HL-60/S4 treated with retinoic acid at 250 ng/mL for 4 days and 3 days (cell line): ENCODE data around the gene TIMELESS.
"Not testable (repeated sequence)": the region's sequence is repeated elsewhere in the genome, so short reads cannot be mapped to it uniquely, and the experiment has no call there.

Experiments used
- in situ Hi-C: fragments of 300-500 bp; cut with MboI; formaldehyde crosslinking; loops from 2 replicates; pipeline ENCODE4 v1.7.0; 2022; ENCODE audit warnings: low sequenced_read_pairs

The TIMELESS gene

DNA sequence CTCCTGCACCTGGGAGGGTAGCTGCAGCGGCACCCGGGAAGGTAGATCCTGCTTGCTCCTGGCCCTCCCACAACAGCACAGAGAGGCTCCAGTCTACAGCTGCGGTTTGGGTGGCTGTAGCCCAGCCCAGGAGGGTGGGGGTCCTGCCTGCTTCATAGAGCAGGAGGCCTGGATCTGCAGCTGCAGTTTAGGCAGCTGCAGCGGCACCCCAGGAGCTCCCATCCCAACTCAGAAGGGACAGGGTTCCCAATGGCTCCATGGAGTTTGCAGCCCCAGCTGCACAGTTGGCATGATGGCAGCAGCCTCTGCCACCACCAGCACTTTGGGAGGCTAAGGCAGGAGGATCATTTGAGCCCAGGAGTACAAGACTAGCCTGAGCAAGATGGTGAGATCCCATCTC, 38.5 kb downstream of the TIMELESS start:
- in situ Hi-C loops: no loop called here

GRCh38 chr12:56408799-56409417, 40.3 kb downstream of the TIMELESS start:
- in situ Hi-C loops: no loop called here

DNA sequence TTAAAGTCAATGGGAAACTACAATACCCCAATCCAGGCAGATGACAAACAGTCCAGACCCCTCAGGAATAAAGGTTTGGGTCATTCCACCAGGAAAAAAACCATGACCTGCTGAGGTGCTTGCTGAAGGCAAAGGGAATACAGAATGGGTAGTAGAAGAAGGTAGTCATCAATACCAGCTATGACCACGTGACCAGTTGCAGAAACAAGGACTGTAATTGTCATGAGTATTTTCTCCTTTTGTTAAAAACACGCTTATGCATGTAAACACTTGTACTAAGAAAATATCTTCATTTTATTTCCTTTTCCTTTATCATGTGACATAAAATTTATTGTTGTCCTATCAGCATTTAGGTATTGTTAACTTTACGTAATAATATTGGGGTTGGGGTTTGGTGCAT, 45.0 kb downstream of the TIMELESS start:
- in situ Hi-C loops: not testable (repeated sequence)

DNA sequence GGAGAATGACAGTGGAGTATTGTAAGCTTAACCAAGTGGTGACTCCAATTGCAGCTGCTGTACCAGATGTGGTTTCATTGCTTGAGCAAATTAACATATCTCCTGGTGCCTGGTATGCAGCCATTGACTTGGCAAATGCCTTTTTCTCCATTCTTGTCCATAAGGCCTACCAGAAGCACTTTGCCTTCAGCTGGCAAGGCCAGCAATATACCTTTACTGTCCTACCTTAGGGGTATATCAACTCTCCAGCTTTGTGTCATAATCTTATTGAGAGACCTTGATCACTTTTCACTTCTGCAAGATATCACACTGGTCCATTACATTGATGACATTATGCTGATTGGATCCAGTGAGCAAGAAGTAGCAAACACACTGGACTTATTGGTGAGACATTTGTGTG, 47.6 kb downstream of the TIMELESS start:
- in situ Hi-C loops: not testable (repeated sequence)

DNA sequence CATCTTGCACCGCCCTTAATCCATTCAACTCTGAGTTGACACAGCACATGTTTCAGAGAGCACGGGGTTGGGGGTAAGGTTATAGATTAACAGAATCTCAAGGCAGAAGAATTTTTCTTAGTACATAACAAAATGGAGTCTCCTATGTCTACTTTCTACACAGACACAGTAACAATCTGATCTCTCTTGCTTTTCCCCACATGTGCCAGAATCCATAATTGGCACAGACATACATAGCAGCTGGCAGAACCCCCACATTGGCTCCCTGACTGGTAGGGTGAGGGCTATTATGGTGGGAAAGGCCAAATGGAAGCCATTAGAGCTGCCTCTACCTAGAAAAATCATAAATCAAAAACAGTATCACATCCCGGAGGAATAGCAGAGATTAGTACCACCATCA, 48.1 kb downstream of the TIMELESS start:
- in situ Hi-C loops: not testable (repeated sequence)

DNA sequence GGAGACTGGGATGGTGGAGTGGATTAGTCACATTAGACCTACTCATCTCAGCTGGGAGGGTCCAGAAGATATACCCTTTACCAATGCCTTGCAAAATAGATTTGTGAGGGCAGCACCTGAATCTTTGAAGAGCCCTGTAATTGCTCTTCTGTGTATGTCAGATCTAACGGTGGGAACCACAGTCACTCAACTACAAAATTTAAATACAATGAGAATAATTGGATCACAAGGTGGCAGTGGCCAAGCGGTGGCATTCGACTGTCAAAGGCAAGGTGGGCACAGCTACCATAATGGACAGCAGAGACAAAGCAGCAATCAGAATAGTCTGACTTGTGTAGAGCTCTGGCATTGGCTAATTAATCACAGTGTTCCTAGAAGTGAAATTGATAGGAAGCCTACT, 49.8 kb downstream of the TIMELESS start:
- in situ Hi-C loops: not testable (repeated sequence)

- in situ Hi-C loops: no loop called here
These were observed 50.9 kb downstream of the TIMELESS start for GRCh38 chr12:56398324-56398723.

DNA sequence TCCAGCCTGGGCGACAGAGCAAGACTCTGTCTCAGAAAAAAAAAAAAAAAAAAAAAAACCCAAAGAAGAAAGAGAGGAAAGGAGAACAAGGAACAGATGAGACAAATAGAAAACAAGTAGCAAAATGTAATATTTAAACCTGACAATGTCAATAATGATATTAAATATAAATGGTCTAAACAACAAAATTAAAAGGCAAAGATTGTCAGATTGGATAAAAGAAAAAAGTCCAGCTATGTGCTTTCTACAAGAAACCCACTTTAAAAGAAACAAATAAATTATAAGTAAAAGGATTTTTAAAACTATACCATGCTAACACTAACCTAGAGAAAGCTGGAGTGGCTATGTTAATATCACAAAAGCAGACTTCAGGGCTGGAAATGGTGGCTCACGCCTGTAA, 56.9 kb downstream of the TIMELESS start:
- in situ Hi-C loops: no loop called here

- in situ Hi-C loops: no loop called here
These were observed 57.5 kb downstream of the TIMELESS start for GRCh38 chr12:56391721-56392120.

GRCh38 chr12:56389412-56389811, 59.8 kb downstream of the TIMELESS start:
- in situ Hi-C loops: no loop called here

- in situ Hi-C loops: no loop called here
These were observed 62.0 kb downstream of the TIMELESS start for GRCh38 chr12:56387152-56387736.

DNA sequence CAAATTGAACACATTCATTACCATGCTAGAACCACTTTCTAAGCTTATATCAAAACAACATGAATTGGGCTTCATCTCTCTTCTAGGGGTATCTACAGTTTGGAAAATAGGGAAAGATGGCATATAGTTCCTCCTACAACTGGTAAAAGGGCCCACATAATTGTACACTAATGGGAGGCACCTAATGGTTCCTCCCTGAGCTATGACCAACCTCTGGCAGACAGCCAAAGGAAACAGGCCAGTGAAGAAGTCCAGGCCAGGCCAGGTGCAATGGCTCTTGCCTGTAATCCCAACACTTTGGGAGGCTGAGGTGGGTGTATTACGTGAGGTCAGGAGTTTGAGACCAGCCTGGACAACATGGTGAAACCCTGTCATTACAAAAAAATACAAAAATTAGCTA, 63.4 kb downstream of the TIMELESS start:
- in situ Hi-C loops: no loop called here

- in situ Hi-C loops: no loop called here
These were observed 66.6 kb downstream of the TIMELESS start for GRCh38 chr12:56382611-56383010.

DNA sequence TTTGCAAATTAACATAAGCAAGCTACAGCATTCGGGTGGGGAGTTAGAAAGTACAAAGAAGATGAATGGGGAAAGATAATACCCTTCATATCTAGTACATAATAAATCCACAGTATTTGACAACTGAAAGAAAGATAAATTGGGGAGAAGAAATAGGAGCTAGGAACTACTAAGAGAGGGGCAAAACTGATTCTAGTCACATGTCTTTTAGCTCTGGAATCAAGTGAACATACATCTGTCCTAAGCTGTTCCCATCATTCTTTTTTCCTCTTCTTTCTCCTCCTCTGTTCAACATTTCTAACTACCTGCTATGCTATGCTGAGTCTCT, 71.3 kb downstream of the TIMELESS start:
- in situ Hi-C loops: no loop called here

GRCh38 chr12:56377310-56377988, 71.8 kb downstream of the TIMELESS start:
- in situ Hi-C loops: no loop called here

- in situ Hi-C loops: no loop called here
These were observed 73.4 kb downstream of the TIMELESS start for GRCh38 chr12:56375598-56376434.

GRCh38 chr12:56374726-56375597, 74.3 kb downstream of the TIMELESS start:
- in situ Hi-C loops: no loop called here

- in situ Hi-C loops: no loop called here
These were observed 75.7 kb downstream of the TIMELESS start for GRCh38 chr12:56373515-56373914.

GRCh38 chr12:56366948-56367347, 82.3 kb downstream of the TIMELESS start:
- in situ Hi-C loops: no loop called here
